HG03045 (cell line): Measurements from ENCODE around the gene CDK5.
A peak's percentile ranks its signal among the peaks of the same experiment; 100 is the strongest.
"Not testable (repeated sequence)": the region's sequence is repeated elsewhere in the genome, so short reads cannot be mapped to it uniquely, and the experiment has no call there.

ENCODE experiments used
- ATAC-seq: cut with Tn5 transposase; IDR thresholded peaks from one replicate; pipeline ENCODE4 v1.9.1; 2021; ENCODE audit warnings: mild to moderate bottlenecking, moderate library complexity; ENCODE audit not compliant: unreplicated experiment

CDK5 gene

GRCh38 chr7:151035902-151036301 is 21.8 kb downstream of the CDK5 start:
- ATAC-seq: no peak

GRCh38 chr7:151035026-151035717 is 22.5 kb downstream of the CDK5 start:
- ATAC-seq: no peak

GRCh38 chr7:151034312-151035025 is 23.2 kb downstream of the CDK5 start:
- no peak for ATAC-seq

- no peak for ATAC-seq
These were observed 23.8 kb downstream of the CDK5 start for GRCh38 chr7:151033864-151034249.

GRCh38 chr7:151032936-151033863 is 24.5 kb downstream of the CDK5 start:
- ATAC-seq: no peak

- ATAC-seq: no peak
These were observed 26.7 kb downstream of the CDK5 start for GRCh38 chr7:151031011-151031410.

- ATAC-seq: no peak
These were observed 28.7 kb downstream of the CDK5 start for GRCh38 chr7:151028948-151029501.

- ATAC-seq: peak; percentile 98
These were observed 29.4 kb downstream of the CDK5 start, which contains the start of gene ABCB8 for GRCh38 chr7:151028131-151028947. Gene ABCB8, plus strand, starts transcription at chr7:151028450. Its CDS starts 66 bp downstream, at chr7:151028516.

GRCh38 chr7:151027728-151028130 is 30.0 kb downstream of the CDK5 start:
- peak; percentile 7 for ATAC-seq

- not testable (repeated sequence) for ATAC-seq
These were observed 30.6 kb downstream of the CDK5 start for GRCh38 chr7:151026771-151027727.

GRCh38 chr7:151025924-151026671 is 31.6 kb downstream of the CDK5 start:
- ATAC-seq: no peak

- ATAC-seq: no peak
These were observed 33.2 kb downstream of the CDK5 start, which contains the start of gene ATG9B for GRCh38 chr7:151024435-151025056. Gene ATG9B, minus strand, starts transcription at chr7:151024494. Its CDS starts 71 bp downstream, at chr7:151024423.

- ATAC-seq: no peak
These were observed 34.5 kb downstream of the CDK5 start for GRCh38 chr7:151023232-151023631.

- ATAC-seq: no peak
These were observed 37.5 kb downstream of the CDK5 start for GRCh38 chr7:151020231-151020630.

- no peak for ATAC-seq
These were observed 38.6 kb downstream of the CDK5 start for GRCh38 chr7:151019130-151019447.

GRCh38 chr7:151018421-151019129 is 39.1 kb downstream of the CDK5 start:
- no peak for ATAC-seq

GRCh38 chr7:151017953-151018420 is 39.7 kb downstream of the CDK5 start:
- ATAC-seq: no peak
